Tibial nerve (tissue), 3 donors: ENCODE results near the gene CDK18.

Experiments
- CTCF ChIP-seq, 5 experiments: fragments of 200-600 bp in 3 of 5; fragments of 450-650 bp in 2 of 5; sonication (generic) in 3 of 5; IDR thresholded peaks; one replicate each; pipeline ENCODE4 v1.5.1; 2016 to 2019; ENCODE audit warnings: antibody characterized with exemption in 5 of 5, mild to moderate bottlenecking in 3 of 5, moderate library complexity in 2 of 5
- POLR2A ChIP-seq, 2 donors: fragments of 450-650 bp; IDR thresholded peaks; one replicate each; pipeline ENCODE4 v1.6.1; 2017; ENCODE audit warnings: antibody characterized with exemption in 2 of 2, mild to moderate bottlenecking in 2 of 2, moderate library complexity in 2 of 2

DNA sequence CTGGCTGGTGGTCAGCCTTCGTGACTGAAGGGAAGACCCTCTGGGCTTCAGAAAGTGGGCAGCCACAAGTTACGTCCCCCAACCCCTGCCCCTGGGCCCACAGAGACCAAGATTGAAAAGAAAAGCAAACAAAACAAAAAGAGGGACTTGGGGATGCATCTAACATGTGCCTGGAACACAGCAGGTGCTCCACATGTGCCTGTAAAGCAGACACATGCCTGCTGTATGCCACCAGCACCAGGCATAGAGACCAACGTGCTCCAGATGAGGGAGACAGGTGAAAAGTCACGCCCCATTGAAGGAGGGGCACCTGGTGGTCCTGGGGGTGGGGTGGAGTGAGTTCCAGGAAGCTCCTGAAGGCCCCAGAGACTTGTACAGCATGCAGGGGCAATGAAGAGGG lies 11.9 kb downstream of the CDK18 start:
- TF ChIP-seq CTCF (IDR thresholded peaks at IDR 0.05) (no peak), POLR2A (IDR thresholded peaks at IDR 0.05) (no peak)
